Fibroblast of mammary gland (primary cell): ENCODE results near the gene TNK2.

Experiments used
- DNase-seq: peaks from one replicate; pipeline ENCODE4 v3.0.0-alpha.2; 2010; ENCODE audit warnings: low read depth
- H3K4me3 ChIP-seq: 2 replicates; pipeline ENCODE4 v1.5.1; 2011; ENCODE audit warnings: low read depth, mild to moderate bottlenecking, low read length, moderate library complexity; ENCODE audit not compliant: control insufficient read depth
- TF ChIP-seq, protein P1 (sequence below): conservative IDR thresholded peaks from 2 replicates; pipeline ENCODE4 v1.5.1; 2011; ENCODE audit warnings: low read depth, low read length, inconsistent platforms; ENCODE audit not compliant: control insufficient read depth, insufficient read depth

The TNK2 gene

DNA sequence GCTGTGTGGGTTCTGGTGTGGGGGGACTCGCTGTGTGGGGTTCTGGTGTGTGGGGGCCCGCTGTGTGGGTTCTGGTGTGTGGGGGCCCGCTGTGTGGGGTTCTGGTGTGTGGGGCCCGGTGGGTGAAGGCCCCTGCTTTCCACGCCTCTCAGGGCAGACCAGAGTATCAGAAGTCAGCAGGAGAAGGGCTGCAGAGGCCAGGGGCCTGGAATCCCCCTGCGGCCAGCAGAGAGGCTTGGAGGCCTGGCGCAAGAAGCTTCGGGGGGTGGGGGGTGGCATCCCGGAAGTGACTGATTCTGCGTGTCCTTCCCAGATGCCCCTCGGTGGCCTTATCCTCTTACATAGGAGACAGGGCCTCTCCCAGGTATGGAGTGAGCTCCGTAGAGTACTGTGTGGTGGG is 37.4 kb downstream of the TNK2 start:
- DNase-seq = no peak
- H3K4me3 ChIP-seq = no peak overlapping the region
- TF ChIP-seq, protein P1, sequence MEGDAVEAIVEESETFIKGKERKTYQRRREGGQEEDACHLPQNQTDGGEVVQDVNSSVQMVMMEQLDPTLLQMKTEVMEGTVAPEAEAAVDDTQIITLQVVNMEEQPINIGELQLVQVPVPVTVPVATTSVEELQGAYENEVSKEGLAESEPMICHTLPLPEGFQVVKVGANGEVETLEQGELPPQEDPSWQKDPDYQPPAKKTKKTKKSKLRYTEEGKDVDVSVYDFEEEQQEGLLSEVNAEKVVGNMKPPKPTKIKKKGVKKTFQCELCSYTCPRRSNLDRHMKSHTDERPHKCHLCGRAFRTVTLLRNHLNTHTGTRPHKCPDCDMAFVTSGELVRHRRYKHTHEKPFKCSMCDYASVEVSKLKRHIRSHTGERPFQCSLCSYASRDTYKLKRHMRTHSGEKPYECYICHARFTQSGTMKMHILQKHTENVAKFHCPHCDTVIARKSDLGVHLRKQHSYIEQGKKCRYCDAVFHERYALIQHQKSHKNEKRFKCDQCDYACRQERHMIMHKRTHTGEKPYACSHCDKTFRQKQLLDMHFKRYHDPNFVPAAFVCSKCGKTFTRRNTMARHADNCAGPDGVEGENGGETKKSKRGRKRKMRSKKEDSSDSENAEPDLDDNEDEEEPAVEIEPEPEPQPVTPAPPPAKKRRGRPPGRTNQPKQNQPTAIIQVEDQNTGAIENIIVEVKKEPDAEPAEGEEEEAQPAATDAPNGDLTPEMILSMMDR = no peak

DNA sequence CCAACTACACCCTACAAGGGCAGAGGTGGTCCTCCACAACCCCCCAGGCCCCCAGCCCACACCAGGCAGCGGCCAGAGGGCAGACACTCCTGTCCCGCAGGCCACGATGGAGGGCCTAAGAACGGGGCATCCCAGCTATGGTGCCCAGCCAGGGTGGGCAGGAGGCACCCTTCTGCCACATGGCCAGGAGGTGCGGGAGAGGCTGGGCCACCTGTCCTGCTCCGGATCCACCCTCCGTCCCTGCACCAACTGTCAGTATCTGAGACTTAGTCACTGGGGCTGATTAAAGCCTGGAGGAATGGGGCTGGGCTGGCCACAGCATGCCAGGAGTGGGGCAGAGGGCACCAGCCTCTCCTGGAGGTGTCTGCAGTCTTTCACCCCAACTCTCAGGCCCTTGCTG is 37.9 kb downstream of the TNK2 start:
- no peak overlapping the region for H3K4me3 ChIP-seq
- TF ChIP-seq, protein P1 = no peak
- peak; percentile 15 for DNase-seq

DNA sequence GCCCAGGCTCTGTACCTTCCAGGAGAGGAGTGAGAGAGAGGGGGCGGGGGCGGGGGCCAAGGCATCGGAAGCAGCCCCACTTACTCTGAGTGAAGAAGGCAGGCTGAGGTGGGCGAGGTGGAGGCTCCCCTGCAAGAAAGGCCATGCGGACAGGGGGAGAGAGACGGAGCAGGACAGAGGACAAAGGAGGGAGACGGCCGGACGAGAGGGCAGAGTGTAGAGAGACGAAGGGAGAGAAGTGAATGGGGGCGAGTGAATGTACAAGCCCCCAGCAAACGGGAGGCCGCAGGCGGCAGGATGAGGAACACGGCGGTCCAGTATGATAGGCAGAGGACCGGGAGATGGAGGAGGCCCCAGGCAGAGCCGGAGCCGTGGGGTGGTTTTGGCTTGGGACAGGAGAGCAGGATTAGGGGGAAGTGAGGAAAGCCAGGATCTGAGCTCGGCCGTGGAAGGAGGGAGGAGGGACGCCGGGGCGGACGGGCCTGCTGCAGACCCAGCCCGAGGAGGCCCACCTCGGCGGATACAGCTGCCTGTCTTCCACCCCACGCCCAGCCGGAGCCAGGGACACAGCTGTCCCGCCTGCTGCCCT is 38.8 kb downstream of the TNK2 start:
- no peak overlapping the region for H3K4me3 ChIP-seq
- no peak for DNase-seq
- TF ChIP-seq, protein P1 = no peak

DNA sequence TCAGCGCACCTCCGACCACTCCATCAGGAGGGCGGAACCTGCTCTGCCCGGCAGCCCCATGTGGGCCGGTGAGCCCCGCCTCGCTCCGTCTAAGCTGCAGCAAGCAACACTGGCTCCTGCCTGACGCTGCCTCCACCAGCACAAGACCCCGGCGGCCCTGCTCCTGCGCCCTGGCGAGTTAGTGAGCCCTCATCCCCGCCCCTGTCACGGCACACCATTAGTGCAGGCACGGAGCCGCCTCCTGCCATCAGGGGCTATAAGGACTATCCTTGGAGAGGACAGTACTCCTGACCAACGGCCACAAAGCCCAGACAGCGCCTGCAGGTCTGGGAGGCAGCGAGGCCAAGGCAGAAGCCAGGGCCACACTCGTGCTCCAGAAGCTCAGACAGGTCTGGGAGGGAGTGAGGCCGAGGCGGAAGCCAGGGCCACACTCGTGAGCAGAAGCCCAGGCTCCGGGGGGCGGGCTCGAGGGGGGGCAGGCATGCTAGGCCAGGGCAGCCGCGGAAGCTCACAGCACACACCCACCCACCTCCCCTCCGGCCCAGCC is 39.4 kb downstream of the TNK2 start:
- no peak overlapping the region for H3K4me3 ChIP-seq
- TF ChIP-seq, protein P1 = no peak
- no peak for DNase-seq

DNA sequence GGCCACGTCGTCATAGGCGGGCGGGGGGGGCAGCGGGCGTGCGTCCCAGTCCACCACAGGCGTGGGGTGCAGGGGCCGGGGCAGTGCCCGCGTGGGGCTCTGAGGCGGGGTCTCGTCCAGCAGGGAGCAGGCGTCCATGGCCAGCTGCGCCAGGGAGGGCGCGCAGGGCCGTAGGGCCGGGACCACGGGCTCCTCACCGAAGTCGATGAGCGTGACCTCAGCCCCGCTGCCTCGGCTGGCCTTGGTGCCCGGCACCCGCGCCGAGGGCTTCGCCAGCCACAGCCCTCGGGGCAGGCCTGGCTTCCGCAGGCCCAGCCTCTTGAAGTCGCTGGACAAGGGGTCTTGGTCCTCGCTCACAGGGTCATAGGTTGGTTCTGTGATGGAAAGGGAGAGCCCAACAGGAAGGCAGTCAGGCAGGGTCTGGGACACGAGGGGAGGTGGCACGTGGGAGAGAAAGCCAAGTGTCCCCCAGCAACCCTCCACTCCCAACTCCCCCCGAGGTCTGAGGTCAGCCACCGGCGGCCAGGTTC is 40.0 kb downstream of the TNK2 start:
- H3K4me3 ChIP-seq = no peak overlapping the region
- no peak for DNase-seq
- TF ChIP-seq, protein P1 = no peak

DNA sequence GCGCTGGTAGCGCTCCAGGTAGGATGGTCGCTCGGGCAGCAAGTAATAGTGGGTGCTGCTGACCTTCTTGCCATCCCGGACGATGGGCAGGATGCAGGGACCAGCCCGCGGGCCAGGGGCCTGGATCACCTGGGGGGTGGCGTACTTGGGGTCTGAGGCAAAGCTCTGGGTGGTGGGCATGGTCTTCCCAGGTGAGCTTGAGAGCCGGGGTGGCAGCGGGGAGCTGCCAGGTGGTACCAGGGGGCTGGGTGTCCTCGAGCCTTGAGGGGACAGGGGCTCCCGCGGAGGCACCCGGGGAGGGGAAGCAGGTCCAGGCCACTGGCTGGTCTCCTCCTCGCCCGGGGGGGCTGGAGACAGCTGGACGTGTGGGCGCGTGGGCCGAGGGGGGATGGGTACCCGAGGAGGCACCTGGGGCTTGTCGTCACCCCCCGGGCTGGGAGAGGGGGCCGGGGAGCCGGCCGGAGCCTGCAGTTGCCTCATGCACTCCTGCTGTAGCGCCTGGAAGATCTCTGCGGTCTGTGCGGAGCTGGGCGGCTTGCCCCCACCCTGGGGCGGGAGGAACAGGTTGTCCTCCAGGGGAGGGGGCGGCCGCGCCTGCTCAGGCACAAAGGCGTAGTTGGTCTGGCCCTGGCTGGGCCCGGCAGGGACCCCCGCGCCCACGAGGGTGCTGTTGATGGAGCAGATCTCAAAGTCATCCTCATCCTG is 40.6 kb downstream of the TNK2 start:
- no peak overlapping the region for H3K4me3 ChIP-seq
- DNase-seq = no peak
- TF ChIP-seq, protein P1 = no peak
